CD4-positive, alpha-beta T cell treated with Interleukin-15 for 4 hours (primary cell): Measurements from ENCODE around the gene ICAM5.
A peak's percentile ranks its signal among the peaks of the same experiment; 100 is the strongest.
"Not testable (repeated sequence)": the region's sequence is repeated elsewhere in the genome, so short reads cannot be mapped to it uniquely, and the experiment has no call there.

ENCODE experiments used
- DNase-seq: peaks from one replicate; pipeline ENCODE4 v3.0.0-alpha.2; 2020; ENCODE audit warnings: low spot score

The ICAM5 gene, protein sequence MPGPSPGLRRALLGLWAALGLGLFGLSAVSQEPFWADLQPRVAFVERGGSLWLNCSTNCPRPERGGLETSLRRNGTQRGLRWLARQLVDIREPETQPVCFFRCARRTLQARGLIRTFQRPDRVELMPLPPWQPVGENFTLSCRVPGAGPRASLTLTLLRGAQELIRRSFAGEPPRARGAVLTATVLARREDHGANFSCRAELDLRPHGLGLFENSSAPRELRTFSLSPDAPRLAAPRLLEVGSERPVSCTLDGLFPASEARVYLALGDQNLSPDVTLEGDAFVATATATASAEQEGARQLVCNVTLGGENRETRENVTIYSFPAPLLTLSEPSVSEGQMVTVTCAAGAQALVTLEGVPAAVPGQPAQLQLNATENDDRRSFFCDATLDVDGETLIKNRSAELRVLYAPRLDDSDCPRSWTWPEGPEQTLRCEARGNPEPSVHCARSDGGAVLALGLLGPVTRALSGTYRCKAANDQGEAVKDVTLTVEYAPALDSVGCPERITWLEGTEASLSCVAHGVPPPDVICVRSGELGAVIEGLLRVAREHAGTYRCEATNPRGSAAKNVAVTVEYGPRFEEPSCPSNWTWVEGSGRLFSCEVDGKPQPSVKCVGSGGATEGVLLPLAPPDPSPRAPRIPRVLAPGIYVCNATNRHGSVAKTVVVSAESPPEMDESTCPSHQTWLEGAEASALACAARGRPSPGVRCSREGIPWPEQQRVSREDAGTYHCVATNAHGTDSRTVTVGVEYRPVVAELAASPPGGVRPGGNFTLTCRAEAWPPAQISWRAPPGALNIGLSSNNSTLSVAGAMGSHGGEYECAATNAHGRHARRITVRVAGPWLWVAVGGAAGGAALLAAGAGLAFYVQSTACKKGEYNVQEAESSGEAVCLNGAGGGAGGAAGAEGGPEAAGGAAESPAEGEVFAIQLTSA

DNA sequence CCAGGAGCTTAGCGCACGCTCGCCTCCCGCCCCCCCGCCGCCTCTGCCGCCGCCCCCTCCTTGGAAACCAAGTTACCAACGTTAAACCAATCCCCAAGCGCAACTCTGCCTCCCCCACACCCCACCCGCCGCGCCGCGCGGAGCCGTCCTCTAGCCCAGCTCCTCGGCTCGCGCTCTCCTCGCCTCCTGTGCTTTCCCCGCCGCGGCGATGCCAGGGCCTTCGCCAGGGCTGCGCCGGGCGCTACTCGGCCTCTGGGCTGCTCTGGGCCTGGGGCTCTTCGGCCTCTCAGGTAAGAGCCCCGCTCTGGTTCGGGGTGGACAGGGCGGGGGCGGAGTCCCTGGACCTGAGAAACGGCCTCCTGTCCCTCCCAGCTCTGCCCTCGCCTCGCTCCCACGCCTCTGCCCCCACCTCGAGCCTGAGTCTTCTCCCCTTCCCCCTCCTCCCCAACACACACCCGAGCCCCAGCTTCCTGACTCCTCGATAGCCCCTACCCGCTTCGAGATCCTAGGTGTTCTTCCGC lies at the start of gene ICAM5:
Gene ICAM5, plus strand, starts transcription at position 117 of the 521 bp plus-strand sequence. Its CDS starts 92 bp downstream, at position 209.
- DNase-seq: no peak

DNA sequence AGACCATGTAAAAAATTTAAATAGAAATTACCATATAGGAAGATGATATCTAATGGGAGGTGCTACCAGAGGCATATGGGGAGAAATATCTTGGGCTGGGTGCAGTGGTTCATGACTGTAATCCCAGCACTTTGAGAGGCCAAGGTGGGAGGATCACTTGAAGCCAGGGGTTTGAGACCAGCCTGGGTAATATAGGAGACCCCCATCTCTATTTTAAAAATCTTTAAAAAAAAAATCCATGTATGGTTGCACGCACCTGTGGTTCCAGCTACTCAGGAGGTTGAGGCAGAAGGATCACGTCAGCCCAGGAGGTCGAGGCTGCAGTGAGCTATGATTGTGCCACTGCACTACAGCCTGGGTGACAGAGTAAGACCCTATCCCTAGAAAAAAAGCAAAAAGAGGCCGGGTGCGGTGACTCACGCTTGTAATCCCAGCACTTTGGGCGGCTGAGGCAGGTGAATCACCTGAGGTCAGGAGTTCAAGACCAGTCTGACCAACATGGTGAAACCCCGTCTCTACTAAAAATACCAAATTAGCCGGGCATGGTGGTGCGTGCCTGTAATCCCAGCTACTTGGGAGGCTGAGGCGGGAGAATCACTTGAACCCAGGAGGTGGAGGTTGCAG lies 47.8 kb upstream of the ICAM5 start:
- DNase-seq: not testable (repeated sequence)

DNA sequence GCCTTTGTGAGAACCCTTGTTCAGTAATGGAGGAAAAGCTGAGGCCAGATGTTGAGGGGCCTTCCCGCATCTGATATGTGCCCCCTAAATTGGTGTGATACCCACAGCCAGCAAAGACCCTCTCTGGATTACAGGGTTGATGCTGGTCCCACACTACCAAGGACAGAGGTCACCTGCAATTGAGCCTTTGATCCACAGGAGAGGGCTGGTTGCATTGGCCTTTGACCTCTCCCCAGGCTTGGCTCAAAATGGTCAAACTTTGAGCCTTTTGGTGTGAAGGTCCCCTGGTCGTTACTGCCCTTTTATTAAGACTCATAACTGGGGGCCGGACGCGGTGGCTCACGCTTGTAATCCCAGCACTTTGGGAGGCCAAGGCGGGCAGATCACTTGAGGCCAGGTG lies 46.1 kb upstream of the ICAM5 start:
- DNase-seq: no peak

DNA sequence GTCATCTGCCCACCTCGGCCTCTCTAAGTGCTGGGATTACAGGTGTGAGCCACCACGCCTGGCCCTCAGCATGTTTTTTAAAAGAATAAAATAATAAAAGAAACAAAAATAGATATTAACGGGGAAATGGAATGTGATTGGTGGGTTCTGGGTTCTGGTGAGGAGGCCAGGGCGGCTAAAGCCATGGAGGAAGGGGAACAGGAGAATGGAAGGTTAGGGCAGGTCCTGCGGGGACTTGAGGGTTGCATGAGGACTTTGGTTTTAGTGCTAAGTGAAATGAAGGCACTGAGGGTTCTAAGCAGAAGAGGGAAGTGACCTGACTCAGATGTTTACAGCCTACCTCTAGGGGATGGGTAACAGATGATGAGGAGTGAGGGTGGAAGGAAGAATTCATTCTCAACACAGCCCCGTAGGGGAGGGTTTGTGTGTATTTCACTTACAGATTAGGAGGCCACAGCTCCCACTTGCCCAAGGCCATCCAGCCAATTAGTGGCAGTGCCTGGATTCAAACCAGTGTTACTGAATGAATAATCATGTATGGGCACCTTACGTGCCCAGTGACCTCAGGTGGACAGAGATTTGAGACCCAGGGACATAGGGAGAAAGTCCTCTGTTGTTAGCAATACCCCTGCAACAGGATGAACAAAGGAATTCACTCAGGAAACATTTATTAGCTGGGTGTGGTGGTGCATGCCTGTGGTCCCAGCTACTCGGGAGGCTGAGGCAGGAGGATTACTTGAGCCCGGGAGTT lies 44.4 kb upstream of the ICAM5 start:
- no peak for DNase-seq

DNA sequence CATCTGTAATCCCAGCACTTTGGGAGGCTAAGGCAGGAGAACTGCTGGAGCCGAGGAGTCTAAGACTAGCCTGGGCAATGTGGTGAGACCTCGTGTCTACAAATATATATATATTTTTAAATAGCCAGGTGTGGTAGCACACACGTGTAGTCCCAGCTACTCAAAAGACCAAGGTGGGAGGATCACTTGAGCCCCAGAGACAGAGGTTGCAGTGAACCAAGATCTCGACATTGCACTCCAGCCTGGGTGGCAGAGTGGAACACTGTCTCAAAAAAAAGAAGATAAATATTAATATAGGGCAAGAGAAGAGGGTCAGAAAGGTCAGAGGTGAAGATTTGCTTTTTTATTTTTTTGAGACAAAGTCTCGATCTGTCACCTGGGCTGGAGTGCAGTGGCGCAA lies 43.2 kb upstream of the ICAM5 start:
- no peak for DNase-seq

DNA sequence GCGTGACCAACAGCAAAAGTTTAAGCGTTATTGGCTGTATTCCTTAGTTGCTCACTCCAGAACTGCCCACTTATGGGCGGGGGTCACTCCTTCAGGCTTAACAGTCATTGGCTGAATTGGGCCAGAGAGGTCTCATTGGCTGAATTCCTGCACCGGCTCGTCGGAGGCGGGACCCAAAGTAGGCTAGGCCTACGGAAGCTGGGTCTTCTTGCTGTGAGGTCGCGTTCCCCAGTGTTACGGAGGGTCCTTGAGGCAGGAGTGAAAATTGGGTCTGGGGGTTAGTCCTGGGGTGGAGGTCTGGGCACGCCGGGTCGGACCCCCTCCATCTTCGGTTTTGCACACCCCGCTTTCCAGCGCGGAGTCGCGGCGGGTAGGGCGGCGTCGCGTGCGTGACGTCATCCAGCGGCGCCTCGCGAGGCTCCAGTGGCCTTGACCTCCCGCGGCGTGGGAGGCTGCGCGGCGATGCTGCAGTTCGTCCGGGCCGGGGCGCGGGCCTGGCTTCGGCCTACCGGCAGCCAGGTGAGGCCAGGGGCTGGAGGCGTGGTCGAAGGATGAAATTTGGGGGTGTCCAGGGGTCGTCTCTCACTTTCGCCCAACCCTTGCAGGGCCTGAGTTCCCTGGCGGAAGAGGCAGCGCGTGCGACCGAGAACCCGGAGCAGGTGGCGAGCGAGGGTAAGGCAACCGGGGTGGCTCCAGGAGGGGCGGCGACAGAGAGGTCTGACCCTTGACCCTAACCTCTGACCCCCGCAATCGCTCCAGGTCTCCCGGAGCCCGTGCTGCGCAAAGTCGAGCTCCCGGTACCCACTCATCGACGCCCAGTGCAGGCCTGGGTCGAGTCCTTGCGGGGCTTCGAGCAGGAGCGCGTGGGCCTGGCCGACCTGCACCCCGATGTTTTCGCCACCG lies 37.7 kb upstream of the ICAM5 start, which contains the start of gene MRPL4:
Gene MRPL4, plus strand, starts transcription at position 423 of the 903 bp plus-strand sequence. Its CDS starts 40 bp downstream, at position 463.
- peak; percentile 98 for DNase-seq

DNA sequence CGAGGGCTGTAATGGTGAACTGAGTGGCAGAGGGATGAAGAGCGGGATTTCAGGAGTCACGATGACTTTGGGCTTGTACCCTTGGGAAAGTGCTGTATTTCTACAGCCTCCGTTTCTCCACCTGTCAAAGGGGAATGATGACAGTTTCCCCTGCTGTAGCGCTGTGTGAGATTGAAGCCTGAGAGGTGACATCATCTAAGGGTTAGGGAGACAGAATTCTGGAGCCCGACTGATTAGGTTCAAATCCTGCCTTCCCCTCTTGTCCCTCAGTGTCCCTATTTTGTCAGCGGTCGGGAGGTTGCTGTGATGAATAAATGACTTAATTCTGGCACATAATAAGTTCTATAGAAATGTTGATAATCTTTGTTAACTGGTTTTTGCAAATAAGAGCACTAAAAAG lies 37.0 kb upstream of the ICAM5 start:
- DNase-seq: no peak

DNA sequence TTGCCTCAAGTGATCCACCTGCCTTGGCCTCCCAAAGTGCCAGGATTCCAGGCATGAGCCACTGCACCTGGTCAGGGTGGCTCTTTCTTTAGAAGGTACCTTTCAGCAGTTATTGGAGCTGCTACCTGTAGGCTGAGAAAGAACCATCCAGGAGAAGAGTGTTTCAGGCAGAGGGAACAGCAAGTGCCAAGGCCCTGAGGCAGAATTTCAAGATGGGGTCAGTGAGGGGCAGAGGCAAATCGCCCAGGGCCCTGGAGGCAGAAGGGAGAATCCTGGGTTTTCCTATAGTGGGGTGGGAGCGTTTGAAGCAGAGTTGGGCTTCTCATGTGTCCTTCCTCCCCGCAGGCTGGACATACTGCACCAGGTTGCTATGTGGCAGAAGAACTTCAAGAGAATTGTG lies 35.5 kb upstream of the ICAM5 start:
- no peak for DNase-seq

DNA sequence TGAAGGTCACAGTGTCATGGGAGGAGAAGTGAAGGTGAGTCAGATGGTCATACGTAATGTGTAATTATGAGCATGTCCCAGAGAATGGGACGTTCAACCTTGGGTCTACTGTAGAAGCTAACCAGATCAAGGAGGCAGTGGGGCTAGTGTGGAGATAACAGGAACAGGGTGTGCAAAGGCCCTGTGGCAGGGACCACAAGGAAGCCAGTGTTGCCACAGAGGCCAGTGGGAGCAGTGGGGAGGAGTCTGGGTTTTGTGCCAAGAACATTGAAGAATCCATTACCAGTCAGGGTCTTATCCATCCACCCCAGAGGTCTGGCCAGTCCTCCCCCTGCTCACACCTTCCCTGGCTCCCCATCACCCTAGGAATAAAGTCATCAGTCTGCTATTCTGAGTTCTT lies 34.4 kb upstream of the ICAM5 start:
- no peak for DNase-seq

DNA sequence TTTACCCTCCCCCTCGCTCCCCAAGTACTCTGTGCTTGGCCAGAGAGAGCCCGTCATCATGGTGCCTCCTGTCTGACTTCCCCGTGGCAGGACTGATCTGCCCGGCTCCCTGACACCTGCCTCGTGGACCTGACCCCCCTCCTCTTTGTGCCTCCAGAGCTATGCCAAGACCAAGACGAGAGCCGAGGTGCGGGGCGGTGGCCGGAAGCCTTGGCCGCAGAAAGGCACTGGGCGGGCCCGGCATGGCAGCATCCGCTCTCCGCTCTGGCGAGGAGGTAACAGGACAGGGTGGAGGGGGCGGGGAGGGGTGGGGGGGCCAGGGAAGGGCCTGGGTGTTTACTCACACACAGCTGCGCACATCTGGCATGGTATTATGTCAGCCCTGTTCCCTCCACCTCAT lies 33.2 kb upstream of the ICAM5 start:
- DNase-seq: no peak

DNA sequence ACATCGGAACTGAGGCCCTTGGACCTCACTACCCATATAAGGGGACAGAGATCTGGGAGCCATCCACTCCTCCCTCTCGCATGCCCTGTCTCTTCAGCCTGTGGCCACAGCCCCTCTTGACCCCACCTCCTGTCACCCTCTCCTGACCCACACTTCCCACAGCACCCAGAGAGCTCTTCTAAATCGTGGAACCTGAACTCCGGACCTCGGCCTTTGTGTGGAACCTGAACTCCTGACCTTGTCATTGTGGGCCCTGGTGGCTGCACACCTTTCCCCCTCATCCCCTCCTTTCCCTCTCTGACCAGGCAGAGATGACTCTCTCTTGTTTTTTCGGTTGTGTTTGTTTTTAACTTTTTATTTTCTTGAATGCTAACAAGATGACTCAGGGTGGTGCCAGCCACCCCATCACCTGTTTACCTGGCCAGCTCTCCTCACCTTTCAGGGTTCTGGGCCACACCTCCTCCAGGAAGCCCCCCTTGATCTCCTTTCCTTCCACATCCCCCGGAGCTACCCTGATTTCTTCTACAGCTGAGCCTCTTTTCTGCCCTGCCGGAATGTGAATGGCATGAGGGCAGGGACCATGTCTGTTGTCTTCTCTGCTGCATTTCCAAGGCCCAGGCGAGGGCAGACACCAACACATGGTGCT lies 32.7 kb upstream of the ICAM5 start:
- DNase-seq: no peak

DNA sequence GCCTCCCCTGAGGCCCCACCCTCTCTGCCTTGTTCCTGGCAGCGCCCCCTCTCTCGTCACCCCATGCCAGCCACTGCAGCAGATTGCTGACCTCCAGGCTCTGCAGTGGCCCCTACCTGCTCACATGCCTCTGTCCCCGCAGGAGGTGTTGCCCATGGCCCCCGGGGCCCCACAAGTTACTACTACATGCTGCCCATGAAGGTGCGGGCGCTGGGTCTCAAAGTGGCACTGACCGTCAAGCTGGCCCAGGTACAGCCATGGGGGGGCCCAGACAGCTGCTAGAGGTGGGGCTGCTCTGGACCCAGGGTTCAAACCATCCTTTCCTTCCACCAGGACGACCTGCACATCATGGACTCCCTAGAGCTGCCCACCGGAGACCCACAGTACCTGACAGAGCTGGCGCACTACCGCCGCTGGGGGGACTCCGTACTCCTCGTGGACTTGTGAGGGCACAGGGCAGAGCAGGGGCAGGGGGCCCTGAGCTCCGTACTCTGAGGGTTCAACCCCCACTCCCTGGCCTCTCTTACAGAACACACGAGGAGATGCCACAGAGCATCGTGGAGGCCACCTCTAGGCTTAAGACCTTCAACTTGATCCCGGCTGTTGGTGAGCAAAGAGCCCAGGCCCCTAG lies 31.6 kb upstream of the ICAM5 start:
- no peak for DNase-seq

DNA sequence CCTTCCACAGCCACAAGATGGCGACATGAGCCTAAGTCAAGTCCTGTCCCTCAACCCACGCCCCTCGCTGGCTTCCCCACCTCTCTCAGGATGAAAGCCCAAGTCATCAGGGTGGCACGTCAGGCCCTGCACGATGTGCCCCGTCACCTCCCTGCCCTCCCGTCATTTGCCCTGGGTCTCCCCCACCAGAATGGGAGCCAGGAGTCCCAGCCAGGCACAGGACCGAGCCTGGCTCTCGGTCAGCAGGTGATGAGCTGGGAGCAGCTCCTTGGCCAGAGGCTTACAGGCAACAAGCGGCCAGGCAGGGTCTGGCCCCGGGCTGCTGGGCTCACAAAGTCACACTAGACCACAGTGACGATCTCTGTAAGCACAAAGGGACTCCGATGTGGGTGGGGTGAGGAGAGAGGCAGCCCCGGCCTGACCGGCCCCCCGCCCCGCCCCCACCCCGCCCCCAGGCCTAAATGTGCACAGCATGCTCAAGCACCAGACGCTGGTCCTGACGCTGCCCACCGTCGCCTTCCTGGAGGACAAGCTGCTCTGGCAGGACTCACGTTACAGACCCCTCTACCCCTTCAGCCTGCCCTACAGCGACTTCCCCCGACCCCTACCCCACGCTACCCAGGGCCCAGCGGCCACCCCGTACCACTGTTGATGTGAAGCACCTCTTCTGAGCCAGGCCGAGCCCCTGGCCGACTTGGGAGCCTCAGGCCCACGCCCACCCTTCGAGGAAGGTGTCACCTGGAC lies 30.4 kb upstream of the ICAM5 start:
- DNase-seq: peak; percentile 92

DNA sequence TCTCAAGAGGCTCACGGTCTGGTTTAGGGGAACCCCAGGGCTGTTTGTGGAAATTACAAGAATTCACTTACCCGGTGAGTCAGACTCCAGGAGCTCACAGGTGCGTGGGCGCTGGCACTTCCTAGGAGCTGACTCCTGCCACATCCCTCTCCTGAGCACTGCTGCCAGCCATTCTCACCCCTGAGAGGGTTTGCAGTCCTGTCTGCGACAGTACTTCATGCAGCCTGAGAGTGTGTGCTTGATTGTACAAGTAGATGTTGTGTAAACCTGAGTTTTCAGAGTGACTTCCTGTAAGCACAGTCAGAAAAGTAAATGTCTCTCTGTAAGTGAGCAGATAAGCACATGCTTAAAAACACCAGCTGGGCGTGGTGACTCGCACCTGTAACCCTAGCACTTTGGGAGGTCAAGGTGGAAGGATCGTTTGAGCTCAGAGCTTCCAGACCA lies 29.6 kb upstream of the ICAM5 start:
- DNase-seq: peak; percentile 69

DNA sequence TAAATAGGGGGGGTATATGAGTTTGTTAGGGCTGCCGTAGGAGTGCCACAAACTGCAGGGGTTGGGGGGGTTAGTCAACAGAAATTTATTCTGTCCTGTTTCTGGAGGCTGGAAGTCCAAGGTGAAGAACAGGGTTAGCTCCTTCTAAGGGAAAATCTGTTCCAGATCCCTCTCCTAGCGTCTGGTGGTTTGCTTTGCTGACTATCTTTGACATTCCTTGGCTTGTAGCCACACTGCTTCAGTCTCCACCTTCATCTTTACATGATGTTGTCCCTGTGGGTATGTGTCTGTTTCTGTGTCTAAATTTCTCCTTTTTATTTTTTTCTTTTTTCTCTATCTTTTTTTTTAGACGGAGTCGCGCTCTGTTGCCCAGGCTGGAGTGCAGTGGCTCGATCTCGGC lies 27.0 kb upstream of the ICAM5 start:
- DNase-seq: no peak

DNA sequence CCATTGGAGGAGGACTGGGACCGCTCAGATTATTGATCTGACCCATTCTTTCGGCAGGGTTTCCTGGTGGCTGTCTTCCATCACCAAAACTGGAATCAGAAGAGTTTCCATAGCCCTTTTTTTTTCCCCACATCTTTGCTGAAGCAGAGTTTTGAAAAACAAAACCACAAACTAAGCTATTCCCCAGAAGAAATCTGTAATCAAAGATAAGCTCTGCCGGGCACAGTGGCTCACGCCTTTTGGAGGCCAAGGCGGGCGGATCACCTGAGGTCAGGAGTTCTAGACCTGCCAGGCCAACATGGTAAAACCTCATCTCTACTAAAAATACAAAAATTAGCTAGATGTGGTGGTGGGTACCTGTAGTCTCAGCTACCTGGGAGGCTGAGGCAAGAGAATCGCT lies 23.0 kb upstream of the ICAM5 start:
- DNase-seq: no peak

DNA sequence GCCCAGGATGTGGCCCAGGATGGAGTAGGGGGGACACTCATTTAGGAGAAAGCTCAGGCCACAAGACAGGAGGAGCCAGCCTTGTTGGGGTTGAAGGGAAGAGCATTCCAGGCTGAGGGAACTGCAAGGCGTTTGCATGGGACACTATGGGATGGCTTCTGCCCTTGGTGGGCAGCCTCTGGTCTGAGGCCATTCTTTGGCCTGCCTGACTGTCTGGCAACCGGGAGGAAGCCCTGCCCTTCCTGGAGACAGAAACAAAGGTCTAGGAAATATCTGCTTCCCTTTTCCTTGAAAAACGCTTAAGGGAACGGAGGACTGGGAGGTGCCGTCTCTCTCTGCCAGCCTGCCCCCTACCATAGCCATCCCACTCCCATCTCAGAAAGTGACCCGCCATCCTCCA lies 21.7 kb upstream of the ICAM5 start:
- DNase-seq: no peak

DNA sequence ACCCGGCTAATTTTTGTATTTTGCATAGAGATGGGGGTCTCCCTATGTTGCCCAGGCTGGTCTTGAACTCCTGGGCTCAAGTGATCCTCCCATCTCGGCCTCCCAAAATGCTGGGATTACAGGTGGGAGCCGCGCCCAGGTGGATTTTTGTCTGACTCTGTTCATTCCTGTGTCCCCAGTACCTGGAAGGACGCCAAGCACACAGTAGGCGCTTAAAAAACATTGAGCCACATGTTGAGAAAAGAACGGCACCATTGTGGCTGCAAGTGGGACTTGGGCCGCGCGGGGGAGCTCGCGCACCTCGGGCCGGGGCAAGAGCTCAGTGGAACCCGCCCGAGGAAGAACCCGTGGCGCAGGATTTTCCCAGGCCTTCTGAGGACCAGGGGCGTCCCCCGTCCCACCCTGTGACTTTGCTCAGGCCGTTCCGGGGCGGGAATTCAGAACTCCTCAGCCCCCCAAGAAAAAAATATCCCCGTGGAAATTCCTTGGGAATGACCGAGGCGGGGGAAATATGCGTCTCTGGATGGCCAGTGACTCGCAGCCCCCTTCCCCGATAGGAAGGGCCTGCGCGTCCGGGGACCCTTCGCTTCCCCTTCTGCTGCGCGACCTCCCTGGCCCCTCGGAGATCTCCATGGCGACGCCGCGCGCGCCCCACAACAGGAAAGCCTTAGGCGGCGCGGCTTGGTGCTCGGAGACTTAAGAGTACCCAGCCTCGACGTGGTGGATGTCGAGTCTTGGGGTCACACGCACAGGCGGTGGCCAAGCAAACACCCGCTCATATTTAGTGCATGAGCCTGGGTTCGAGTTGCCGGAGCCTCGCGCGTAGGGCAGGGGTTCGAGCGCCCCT lies 20.2 kb upstream of the ICAM5 start:
- peak; percentile 89 for DNase-seq
